ENCODE results near the gene DOCK4. TPM values are rescaled to one million over a fixed set of nuclear protein-coding genes. Genes with fewer than 3 reads are reported as not detected.

The DOCK4 gene
- total RNA-seq, 3 donors from 2014 or later: 31.7 to 43.3 (median 41.9) TPM

DNA sequence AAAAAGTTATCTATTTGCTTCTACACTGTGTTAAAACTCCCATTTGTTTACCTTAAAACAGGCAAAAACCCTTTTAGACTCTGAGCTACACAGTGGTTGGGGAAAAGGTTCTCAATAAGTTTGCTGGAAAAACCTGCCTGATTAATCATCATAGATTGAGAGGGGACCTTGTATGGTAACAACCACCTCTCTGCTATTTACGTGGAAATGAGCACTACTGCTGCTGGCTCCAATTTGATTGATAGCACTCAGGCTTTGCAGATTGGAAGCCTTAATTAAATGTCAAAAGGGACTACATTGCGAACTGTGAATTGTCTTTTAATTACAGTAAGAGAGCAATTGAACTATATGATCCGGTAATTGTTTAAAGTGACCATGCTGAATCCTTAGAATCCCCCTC lies 525.0 kb downstream of the DOCK4 start:
- H3K27ac ChIP-seq: no peak overlapping the region
- H3K36me3 ChIP-seq: no peaks in the 10 kb centered on the region
- intact Hi-C loops (cut with DNase I; ENCODE audit: low total_unique reads): no loop called here
- no peak for TF ChIP-seq POLR2AphosphoS5 (IDR thresholded peaks at IDR 0.05)
- no peak for TF ChIP-seq POLR2A (IDR thresholded peaks at IDR 0.05)
- TF ChIP-seq, protein P1, sequence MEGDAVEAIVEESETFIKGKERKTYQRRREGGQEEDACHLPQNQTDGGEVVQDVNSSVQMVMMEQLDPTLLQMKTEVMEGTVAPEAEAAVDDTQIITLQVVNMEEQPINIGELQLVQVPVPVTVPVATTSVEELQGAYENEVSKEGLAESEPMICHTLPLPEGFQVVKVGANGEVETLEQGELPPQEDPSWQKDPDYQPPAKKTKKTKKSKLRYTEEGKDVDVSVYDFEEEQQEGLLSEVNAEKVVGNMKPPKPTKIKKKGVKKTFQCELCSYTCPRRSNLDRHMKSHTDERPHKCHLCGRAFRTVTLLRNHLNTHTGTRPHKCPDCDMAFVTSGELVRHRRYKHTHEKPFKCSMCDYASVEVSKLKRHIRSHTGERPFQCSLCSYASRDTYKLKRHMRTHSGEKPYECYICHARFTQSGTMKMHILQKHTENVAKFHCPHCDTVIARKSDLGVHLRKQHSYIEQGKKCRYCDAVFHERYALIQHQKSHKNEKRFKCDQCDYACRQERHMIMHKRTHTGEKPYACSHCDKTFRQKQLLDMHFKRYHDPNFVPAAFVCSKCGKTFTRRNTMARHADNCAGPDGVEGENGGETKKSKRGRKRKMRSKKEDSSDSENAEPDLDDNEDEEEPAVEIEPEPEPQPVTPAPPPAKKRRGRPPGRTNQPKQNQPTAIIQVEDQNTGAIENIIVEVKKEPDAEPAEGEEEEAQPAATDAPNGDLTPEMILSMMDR (IDR thresholded peaks at IDR 0.05): no peak
- H3K27me3 ChIP-seq: no peaks in the 10 kb centered on the region
- H3K4me3 ChIP-seq: no peak overlapping the region
- no peak for DNase-seq (ENCODE audit: low spot score in 2 of 2)
- H3K4me1 ChIP-seq: no peaks in the 10 kb centered on the region
- H3K9me3 ChIP-seq: no peaks in the 10 kb centered on the region

DNA sequence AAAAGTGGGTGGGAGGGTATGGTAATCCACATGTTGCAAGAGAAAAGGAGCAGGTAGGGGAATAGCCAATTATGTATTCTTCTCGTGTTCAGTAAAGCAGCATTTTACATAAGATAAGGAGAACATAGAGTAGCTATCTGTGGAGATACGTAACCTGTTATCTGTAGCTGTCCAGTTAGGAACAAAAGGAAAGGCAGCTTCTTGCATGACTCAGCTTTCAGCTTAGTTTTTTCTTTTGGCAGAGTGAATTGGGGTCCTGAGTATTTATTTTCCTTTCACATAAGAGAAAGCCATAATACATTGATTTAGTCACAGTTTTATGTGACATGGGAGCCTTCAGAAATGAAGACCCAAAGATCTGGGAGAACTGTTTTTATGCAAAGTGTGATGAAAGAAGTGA lies 527.2 kb downstream of the DOCK4 start:
- Histone ChIP-seq H3K36me3 (no peaks in the 10 kb centered on the region), H3K27ac (no peak overlapping the region), H3K4me3 (no peak overlapping the region), H3K27me3 (no peaks in the 10 kb centered on the region), H3K9me3 (no peaks in the 10 kb centered on the region), H3K4me1 (no peaks in the 10 kb centered on the region)
- intact Hi-C loops (cut with DNase I; ENCODE audit: low total_unique reads): no loop called here
- no peak for DNase-seq (ENCODE audit: low spot score in 2 of 2)
- no peak for TF ChIP-seq POLR2AphosphoS5 (IDR thresholded peaks at IDR 0.05)
- TF ChIP-seq, protein P1 (IDR thresholded peaks at IDR 0.05): no peak
- no peak for TF ChIP-seq POLR2A (IDR thresholded peaks at IDR 0.05)

DNA sequence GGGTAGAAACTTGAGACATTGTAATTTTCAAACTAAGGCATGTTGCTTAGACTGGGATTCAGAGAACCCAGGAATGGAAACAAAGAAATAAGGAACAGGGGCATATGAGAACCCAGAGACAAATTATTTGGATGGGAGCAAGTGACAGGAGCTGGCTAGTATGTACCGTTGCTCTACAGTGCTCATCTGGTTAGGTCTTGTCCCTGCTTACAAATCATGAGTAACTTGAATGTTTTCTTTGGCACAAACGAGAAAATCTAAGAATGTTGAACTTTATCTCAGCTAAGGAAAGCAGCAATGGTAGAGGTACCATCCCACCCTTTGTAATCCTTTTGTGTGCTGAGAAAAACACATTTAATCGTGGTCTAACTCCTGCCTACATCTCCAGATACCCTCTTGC lies 527.9 kb downstream of the DOCK4 start:
- no peaks in the 10 kb centered on the region for H3K4me1 ChIP-seq
- no peak overlapping the region for H3K4me3 ChIP-seq
- no peak for TF ChIP-seq POLR2A (IDR thresholded peaks at IDR 0.05)
- TF ChIP-seq, protein P1 (IDR thresholded peaks at IDR 0.05): no peak
- no peak for TF ChIP-seq POLR2AphosphoS5 (IDR thresholded peaks at IDR 0.05)
- no peaks in the 10 kb centered on the region for H3K36me3 ChIP-seq
- no peak for DNase-seq (ENCODE audit: low spot score in 2 of 2)
- H3K27me3 ChIP-seq: no peaks in the 10 kb centered on the region
- intact Hi-C loops (cut with DNase I; ENCODE audit: low total_unique reads): no loop called here
- H3K27ac ChIP-seq: no peak overlapping the region
- no peaks in the 10 kb centered on the region for H3K9me3 ChIP-seq

DNA sequence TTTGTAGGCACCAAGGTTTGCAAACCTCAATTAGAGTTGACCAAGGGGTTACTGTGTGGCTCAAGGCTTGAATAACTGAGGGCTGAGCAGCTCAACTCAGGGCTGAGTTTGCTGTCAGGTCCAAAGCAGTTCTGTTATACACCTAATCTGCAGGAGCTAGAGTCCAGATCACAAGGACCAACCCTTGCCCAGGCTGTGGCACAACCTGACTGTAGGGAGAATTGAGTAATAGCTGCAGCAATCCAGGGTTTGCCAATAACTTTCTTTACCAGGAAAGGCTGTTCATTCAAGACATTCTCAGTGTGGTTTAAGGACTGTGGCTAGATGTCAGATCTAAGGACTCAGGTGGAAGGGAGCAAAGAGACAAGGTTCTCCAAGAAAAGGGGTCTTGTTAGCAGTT lies 528.4 kb downstream of the DOCK4 start:
- H3K4me1 ChIP-seq: no peaks in the 10 kb centered on the region
- TF ChIP-seq POLR2A (IDR thresholded peaks at IDR 0.05) (no peak), POLR2AphosphoS5 (IDR thresholded peaks at IDR 0.05) (no peak)
- TF ChIP-seq, protein P1 (IDR thresholded peaks at IDR 0.05): no peak
- no peak overlapping the region for H3K4me3 ChIP-seq
- H3K27ac ChIP-seq: no peak overlapping the region
- H3K9me3 ChIP-seq: no peaks in the 10 kb centered on the region
- no peaks in the 10 kb centered on the region for H3K36me3 ChIP-seq
- H3K27me3 ChIP-seq: no peaks in the 10 kb centered on the region
- intact Hi-C loops (cut with DNase I; ENCODE audit: low total_unique reads): no loop called here
- DNase-seq (ENCODE audit: low spot score in 2 of 2): no peak

DNA sequence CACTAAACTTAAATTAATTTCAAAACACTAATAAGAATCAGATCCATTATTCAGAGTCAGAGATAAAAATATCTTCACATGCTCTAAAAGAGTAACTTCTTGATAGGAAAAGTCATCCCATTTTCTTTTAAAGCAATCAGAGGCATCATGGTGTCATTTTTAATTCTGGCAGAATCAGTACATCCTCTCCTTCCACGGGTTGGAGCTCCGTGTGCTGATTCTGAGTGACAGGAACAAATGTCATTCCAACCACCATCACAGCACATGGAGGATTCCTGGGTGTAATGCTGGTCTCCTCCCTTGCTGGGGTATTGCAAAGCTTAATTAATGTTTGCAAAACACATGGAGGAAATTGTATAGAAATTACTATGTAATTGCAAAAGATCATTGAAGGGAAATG lies 529.4 kb downstream of the DOCK4 start:
- Histone ChIP-seq H3K4me3 (no peak overlapping the region), H3K9me3 (no peaks in the 10 kb centered on the region), H3K27me3 (no peaks in the 10 kb centered on the region), H3K27ac (no peak overlapping the region), H3K36me3 (no peaks in the 10 kb centered on the region), H3K4me1 (no peaks in the 10 kb centered on the region)
- intact Hi-C loops (cut with DNase I; ENCODE audit: low total_unique reads): no loop called here
- TF ChIP-seq POLR2A (IDR thresholded peaks at IDR 0.05): no peak
- TF ChIP-seq, protein P1 (IDR thresholded peaks at IDR 0.05): no peak
- TF ChIP-seq POLR2AphosphoS5 (IDR thresholded peaks at IDR 0.05): no peak
- DNase-seq (ENCODE audit: low spot score in 2 of 2): no peak

Other genes starting within 250 kb of the DOCK4 start
- 10 to 100 TPM; 30.8 to 38.3 (median 34.2) TPM for gene ZNF277, start 296 bp upstream of the DOCK4 start, total RNA-seq
- 100 to 1,000 TPM in 1 of 3 donors, 10 to 100 TPM in 2; 82.7 to 146 (median 91.8) TPM for gene IFRD1, start 244.1 kb upstream of the DOCK4 start, total RNA-seq